AG10803 (cell line): ENCODE data around the gene MRPL37.

Experiments
- DNase-seq: peaks from one replicate; pipeline ENCODE4 v3.0.0; 2010; ENCODE audit warnings: low read depth
- H3K4me3 ChIP-seq: 2 replicates; pipeline ENCODE4 v1.5.1; 2011; ENCODE audit warnings: mild to moderate bottlenecking, low read length, control low read depth
- TF ChIP-seq, protein P1 (sequence below): conservative IDR thresholded peaks from 2 replicates; pipeline ENCODE4 v1.5.1; 2011; ENCODE audit warnings: mild to moderate bottlenecking, low read length, control low read depth, inconsistent platforms

MRPL37 gene

DNA sequence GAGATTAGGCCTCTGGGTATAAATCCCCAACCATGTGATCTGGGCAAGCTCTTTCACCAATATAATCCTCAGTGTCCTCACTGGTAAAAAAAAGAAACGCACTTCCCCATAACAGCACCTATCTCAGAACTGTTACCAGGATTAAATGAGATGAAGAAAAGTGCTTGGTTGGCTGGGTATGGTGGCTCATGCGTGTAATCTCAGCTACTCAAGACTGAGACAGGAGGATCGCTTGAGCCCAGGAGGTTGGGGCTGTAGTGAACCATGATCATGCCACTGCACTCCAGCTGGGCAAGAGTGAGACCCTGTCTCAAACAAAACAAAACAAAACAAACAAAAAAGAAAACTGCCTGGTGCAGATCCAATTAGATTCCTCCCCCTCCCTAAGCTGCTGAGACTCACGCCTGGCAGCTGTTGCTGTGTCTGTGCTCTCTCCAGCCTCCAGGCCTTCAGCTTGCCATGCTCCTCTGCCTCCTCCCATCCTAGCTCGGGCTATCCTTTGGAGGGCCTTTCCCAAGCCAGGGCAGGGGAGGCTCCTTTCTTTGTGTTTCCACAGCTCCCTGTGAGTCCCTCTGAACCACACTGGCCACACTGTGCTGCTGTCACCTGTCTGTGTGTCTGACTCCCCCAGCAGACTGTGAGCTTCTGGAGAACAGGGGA lies 19.1 kb upstream of the MRPL37 start:
- no peak for DNase-seq
- TF ChIP-seq, protein P1, sequence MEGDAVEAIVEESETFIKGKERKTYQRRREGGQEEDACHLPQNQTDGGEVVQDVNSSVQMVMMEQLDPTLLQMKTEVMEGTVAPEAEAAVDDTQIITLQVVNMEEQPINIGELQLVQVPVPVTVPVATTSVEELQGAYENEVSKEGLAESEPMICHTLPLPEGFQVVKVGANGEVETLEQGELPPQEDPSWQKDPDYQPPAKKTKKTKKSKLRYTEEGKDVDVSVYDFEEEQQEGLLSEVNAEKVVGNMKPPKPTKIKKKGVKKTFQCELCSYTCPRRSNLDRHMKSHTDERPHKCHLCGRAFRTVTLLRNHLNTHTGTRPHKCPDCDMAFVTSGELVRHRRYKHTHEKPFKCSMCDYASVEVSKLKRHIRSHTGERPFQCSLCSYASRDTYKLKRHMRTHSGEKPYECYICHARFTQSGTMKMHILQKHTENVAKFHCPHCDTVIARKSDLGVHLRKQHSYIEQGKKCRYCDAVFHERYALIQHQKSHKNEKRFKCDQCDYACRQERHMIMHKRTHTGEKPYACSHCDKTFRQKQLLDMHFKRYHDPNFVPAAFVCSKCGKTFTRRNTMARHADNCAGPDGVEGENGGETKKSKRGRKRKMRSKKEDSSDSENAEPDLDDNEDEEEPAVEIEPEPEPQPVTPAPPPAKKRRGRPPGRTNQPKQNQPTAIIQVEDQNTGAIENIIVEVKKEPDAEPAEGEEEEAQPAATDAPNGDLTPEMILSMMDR: no peak
- H3K4me3 ChIP-seq: no peak overlapping the region

DNA sequence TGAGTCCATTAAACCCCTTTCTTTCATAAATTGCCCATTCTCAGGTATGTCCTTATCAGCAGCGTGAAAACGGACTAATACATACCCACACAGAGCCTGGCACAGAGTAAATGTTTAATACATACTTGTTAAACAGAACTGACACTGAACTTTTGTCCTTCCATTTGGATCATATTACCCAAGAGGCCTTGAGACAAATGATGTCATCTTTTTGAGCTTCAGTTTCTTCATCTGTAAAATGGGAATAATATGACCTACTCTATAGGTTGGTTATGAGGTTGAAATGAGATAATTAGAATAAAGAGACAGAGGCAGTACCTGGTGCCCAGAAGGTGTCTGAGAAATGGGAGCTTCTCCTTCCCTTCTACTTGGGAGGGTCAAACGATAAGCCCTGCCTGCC lies 13.9 kb upstream of the MRPL37 start:
- DNase-seq: no peak
- no peak overlapping the region for H3K4me3 ChIP-seq
- TF ChIP-seq, protein P1: no peak

DNA sequence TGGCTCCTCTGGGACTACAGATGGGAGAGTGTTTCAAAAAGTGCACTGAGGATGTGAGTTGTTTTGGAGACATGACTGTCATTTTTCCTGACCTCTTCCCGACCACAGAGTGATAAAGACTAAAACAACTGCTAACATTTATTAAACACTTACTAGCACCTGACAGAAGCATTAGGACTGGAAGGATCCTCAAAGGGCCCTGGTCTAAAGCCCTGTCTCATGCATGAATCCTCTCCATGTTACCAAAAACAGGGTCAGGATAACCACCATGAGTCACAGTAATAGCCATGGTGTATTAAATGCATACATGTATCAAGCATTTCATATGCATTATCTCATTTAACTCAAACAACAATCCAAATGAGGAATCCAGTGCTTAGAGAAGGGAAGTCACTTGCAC lies 11.7 kb upstream of the MRPL37 start:
- no peak overlapping the region for H3K4me3 ChIP-seq
- TF ChIP-seq, protein P1: no peak
- DNase-seq: no peak

DNA sequence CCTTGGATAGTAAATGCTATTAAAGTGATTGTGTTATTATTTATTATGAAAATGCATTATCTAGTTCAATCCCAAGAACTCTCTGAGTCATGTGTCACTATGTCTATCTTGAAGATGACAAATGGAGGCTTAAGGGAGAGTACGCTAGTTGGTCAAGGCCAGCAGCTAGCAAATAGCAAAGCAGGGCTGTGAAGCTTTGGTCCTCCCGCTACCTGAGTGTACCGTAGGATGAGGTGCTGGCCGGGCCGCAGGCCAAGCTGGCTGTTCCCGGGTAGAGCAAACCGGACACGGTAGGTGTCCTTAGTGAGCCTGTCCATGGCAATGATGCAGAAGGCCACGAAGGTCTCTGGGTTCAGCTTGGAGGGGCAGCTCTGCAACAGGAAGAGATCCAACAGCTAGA lies 9.4 kb upstream of the MRPL37 start:
- no peak for DNase-seq
- TF ChIP-seq, protein P1: no peak

DNA sequence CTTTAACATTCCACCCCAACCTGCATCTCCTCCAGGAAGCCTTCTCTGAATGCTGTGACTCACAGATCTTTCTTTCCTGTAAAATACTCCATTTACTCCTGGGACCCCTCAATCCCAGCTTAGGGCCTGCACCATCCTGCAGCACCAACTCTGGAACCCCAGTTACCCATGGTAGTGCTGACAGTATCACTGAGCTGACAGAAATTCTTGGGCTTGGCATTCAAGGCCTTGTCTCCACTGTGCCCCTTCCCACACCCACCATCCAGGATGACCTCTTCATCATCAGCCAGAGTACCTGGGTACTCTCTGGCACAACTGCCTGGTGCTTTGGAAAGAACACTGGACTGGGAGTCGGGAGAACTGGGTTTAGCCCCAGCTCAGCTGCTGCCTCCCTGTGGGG lies 8.4 kb upstream of the MRPL37 start:
- TF ChIP-seq, protein P1: no peak
- H3K4me3 ChIP-seq: no peak overlapping the region
- no peak for DNase-seq

More for the DNA sequence above, 9.4 kb upstream of the MRPL37 start:
- no peak overlapping the region for H3K4me3 ChIP-seq

DNA sequence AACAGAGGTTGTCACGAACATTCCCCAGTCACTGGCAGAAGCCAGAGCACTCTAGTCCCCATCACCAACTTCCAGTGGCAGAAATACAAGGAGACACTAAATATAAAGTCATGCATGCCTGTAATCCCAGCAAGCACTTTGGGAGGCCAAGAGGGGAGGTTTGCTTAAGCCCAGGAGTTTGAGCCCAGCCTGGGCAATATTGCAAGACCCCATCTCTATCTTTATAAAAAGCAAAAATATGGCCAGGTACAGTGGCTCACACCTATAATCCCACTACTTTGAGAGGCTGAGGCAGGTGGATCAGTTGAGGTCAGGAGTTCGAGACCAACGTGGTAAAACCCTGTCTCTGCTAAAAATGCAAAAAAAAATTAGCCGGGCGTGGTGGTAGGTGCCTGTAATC lies 6.5 kb upstream of the MRPL37 start:
- TF ChIP-seq, protein P1: no peak
- no peak for DNase-seq
- H3K4me3 ChIP-seq: no peak overlapping the region

DNA sequence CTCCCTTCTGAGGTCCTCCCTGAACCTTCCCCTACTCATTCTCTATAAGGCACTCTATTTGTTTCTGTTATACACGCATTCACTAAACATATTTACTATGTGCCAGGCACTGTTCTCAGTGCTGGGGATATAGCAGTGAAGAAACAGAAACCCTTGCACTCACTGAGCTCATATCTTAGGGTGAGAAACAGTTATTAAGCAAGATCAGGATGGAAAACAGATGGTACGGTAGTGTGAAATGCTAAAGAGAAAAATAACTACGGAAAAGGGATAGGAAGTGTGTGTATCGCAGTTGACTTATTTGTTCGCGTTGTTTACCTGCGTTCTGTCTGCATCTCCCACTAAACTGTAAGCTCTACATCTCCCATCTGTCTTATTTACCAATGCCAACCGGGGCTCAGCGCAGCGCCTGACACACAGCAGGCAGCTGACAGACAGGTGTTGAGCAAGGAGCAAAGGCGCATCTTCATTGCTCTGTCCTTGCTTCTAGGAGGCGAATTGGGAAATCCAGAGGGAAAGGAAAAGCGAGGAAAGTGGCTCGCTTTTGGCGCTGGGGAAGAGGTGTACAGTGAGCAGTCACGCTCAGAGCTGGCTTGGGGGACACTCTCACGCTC lies 709 bp upstream of the MRPL37 start:
- H3K4me3 ChIP-seq: peak overlapping the region; percentile 91
- peak; percentile 35 for DNase-seq
- TF ChIP-seq, protein P1: no peak
